ENCODE measurements around the gene ZNF439.

GRCh38 chr19:11905928-11906327, 57.4 kb downstream of the ZNF439 start:
- TF ChIP-seq, protein P1, sequence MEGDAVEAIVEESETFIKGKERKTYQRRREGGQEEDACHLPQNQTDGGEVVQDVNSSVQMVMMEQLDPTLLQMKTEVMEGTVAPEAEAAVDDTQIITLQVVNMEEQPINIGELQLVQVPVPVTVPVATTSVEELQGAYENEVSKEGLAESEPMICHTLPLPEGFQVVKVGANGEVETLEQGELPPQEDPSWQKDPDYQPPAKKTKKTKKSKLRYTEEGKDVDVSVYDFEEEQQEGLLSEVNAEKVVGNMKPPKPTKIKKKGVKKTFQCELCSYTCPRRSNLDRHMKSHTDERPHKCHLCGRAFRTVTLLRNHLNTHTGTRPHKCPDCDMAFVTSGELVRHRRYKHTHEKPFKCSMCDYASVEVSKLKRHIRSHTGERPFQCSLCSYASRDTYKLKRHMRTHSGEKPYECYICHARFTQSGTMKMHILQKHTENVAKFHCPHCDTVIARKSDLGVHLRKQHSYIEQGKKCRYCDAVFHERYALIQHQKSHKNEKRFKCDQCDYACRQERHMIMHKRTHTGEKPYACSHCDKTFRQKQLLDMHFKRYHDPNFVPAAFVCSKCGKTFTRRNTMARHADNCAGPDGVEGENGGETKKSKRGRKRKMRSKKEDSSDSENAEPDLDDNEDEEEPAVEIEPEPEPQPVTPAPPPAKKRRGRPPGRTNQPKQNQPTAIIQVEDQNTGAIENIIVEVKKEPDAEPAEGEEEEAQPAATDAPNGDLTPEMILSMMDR (IDR thresholded peaks at IDR 0.05) = no peak
- no peak for TF ChIP-seq POLR2A (IDR thresholded peaks at IDR 0.05)
